ENCODE data around the gene CSMD2.

Gene CSMD2

DNA sequence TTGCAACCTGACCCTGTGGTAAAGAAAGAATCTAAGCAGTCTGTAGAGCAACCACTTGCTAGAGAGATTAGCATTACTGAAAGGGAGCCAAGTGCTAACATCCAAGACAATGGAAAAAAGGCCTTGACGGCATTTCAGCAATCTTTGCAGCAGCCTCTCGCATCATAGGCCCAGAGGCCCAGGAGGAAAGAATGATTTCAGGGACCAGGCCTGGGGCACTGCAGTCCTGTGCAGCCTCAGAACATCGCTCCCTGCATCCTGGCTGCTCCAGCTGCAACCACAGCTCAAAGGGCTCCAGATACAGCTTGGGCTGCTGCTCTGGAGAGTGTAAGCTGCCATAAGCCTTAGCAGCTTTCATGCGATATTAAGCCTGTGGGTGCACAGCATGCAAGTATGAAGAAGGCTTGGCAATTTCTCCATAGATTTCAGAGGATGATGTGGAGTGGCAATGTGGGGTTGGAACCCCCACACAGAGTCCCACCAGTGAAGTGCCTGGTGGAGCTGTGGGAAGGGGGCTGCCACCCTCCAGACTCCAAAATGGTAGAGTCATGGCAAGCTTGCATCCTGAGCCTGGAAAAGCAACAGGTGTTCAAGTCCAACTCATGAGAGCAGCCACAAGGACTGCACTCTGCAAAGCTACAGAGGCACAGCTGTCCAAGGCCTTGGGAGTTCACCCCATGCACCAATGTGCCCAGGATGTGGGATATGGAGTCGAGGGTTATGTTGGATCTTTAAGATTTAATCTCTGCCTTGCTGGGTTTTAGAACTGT, 411.8 kb downstream of the CSMD2 start:
- no peak for DNase-seq (ENCODE audit: low read depth in 2 of 2)

GRCh38 chr1:33745942-33746341, 419.1 kb downstream of the CSMD2 start:
- no peak for DNase-seq (ENCODE audit: low read depth in 2 of 2)

- DNase-seq (ENCODE audit: low read depth in 2 of 2), result no peak
Measured at GRCh38 chr1:33743221-33743998, 421.6 kb downstream of the CSMD2 start.

DNA sequence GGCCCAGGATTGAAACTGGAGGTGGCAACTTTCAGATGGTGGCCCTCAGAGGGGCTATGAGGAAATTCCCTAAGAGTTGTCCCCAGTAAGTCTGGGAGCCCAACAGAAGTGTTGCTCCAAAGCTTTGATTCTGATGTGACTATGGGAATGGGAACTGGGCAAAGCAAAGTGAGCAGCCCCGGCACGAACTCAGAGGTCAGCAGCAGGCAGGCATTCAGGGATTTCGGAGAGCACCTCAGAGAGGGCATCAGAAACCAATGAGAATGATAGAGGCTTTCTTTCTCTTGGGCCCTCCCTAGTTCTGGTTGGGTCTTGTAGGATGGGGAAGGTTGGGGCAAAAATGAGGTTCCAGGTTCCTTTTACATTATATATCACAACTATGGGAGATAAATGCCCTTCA, 422.4 kb downstream of the CSMD2 start:
- DNase-seq (ENCODE audit: low read depth in 2 of 2), result no peak

DNA sequence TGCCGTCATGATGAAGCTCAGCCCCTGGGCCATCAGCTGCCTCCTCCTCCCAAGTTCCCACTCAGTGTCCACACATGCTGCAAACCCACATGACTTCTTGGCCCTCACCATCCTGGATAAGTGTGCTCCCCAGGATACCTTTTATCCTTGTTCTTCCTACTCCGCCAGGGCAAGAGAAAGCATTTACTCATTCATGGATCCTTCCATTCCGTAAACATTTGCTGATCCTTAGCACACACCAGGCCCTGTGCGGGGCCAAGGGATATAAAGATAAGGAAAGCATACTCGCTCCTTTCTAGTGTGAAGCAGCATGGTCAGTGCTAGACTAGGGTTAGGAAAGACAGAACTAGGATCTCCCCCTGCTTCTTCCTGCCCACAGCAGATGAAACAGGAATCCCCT, 423.3 kb downstream of the CSMD2 start:
- DNase-seq (ENCODE audit: low read depth in 2 of 2), result no peak

GRCh38 chr1:33740040-33740744, 424.8 kb downstream of the CSMD2 start:
- no peak for DNase-seq (ENCODE audit: low read depth in 2 of 2)

GRCh38 chr1:33738976-33739375, 426.1 kb downstream of the CSMD2 start:
- no peak for DNase-seq (ENCODE audit: low read depth in 2 of 2)

- DNase-seq (ENCODE audit: low read depth in 2 of 2), result no peak
Measured at GRCh38 chr1:33738536-33738935, 426.5 kb downstream of the CSMD2 start.

DNA sequence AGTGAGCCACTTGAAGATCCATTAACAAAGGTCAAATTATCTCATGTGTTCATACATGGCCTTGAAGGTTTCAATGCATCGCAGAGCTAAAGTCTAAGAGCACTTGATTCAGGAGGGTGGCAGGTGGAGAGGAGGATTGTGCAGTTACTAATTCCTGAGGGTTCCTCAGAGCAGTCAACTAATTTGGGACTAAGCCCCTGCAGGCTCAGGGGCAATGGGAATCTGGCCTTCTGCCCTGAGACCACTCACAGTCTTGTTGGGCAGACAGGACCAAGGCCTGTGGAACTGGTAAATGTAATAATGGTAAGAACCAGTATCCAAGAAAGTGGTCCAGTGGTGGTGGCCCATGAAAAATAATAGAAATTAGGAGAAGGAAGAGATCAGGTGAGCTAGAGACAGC, 428.5 kb downstream of the CSMD2 start:
- no peak for DNase-seq (ENCODE audit: low read depth in 2 of 2)

DNA sequence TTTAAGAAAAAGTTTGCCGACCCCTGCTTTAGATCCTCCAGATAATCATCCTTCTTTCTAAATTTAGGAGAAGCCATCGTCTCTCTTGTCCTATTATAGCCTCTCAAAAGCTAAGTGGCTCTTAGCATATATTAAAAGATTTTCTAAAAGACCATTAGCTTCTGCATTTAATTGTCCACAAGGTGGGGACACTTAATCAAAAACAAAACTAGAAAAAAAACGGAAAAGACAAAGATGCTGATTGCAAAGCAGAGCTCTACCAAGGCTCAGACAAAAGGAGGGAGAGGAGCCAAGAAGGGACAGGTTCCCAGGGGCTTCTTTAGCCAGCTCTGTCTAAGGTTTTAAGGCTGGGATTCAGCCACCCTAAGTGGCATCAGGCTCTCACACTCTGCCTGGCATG, 429.4 kb downstream of the CSMD2 start:
- DNase-seq (ENCODE audit: low read depth in 2 of 2), result no peak

DNA sequence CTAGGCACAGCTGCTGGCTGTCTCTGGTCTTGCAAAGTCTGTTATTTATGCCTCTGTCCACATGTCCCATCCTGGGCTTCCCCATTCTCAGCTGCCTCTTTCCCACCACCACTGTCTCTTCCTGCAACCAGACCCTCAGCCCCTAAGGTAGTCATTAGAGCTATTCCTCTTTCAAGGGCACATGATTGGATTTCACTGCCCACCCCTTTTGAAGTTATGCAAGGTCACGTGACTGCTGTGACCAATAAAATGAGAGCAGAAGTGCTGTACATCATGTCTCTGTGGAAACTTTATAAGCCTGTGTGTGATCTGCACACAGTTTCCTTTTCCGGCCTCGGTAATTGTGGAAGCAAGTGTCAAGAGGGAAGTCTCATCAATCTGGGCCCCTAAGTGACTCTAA, 437.7 kb downstream of the CSMD2 start:
- no peak for DNase-seq (ENCODE audit: low read depth in 2 of 2)

- DNase-seq (ENCODE audit: low read depth in 2 of 2), result no peak
Measured at GRCh38 chr1:33726274-33726804, 438.7 kb downstream of the CSMD2 start.

- DNase-seq (ENCODE audit: low read depth in 2 of 2), result no peak
Measured at GRCh38 chr1:33725556-33726160, 439.4 kb downstream of the CSMD2 start.

DNA sequence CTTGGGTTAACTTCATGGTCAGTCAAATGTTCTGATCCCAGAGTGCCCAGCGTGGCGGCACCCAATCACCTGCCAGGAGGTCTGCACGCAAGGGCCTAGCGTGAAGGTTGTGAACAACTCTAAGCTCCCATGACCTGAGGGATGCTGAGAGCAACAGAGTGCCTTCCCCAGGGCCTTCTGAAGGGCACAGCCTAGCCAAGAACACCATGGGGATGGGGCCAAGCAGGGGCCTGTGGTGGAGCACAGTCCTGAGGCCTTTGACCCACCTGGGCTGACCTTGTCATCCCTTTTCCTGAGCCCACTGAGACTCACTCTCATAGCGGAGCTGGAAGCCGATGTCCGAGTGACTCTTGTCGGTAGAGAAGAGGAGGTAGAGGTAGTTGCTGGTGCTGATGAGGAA, 440.0 kb downstream of the CSMD2 start:
- no peak for DNase-seq (ENCODE audit: low read depth in 2 of 2)

- DNase-seq (ENCODE audit: low read depth in 2 of 2), result no peak
Measured at GRCh38 chr1:33724348-33724747, 440.7 kb downstream of the CSMD2 start.

GRCh38 chr1:33723251-33723650, 441.8 kb downstream of the CSMD2 start:
- DNase-seq (ENCODE audit: low read depth in 2 of 2), result no peak

GRCh38 chr1:33721301-33721815, 443.7 kb downstream of the CSMD2 start:
- no peak for DNase-seq (ENCODE audit: low read depth in 2 of 2)

DNA sequence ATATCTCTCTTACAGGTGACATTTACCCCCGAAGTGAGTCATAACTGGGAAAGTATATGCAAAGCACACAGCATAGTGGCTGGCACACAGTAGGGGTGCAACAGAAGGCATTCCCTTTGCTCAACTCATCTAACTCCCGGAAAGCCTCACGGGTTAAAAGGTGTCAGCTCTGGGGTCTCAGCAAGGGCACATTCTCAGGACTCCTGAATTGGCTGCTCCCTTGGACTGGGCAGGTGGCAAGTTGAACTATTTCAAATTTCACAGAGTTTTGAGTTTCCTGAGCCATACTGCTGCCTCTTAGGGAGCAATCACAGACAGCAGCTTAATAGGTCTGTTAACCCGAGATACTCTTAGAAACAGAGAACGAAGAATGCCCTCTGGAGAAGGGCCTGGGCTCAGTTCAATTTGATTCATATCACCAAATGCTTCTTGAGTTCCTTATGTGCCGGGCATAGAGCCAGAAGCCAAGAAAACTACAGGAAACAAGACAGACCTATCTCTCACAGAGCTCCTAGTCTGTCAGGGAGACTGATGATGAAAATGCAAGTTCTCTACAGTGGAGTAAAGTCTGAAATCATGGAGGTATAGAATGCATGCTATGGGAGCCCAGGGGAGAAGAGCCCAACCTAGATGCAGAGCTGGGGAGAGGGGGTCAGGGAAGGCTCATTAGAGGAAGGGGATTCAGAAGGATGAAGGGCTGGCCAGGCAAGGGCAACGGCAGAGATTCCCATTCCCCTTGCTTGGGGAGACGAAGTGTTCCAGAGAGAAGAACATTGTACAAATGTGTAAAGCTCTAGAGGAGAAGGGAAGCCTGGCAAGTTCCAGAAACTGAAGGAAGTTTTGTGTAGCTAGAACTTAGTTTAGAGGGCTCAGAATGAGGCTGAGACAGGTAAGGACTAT, 445.0 kb downstream of the CSMD2 start:
- no peak for DNase-seq (ENCODE audit: low read depth in 2 of 2)

DNA sequence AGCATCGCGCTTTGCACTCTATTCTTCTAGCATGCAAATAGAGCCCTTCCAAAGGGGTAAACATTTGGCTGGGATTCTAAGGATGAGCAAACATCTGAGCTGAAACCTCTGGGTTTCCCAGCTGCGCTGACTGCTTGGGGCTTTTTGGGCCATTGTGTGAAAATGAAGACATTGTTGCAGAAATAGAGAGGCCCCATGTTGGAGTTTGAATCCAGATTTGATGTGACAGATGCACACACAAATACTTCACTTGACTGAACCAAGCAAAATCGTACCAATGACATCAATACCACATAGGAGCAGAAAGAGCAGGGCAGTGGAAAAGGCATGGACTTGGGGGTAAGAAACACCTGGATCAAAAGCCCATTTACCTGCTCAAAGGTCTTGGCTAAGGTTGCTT, 445.7 kb downstream of the CSMD2 start:
- DNase-seq (ENCODE audit: low read depth in 2 of 2), result no peak

- no peak for DNase-seq (ENCODE audit: low read depth in 2 of 2)
Measured at GRCh38 chr1:33718186-33718585, 446.8 kb downstream of the CSMD2 start.
